Neural cell (in vitro differentiated cells): Measurements from ENCODE around the gene TAPBPL. TPM values are rescaled to one million over a fixed set of nuclear protein-coding genes. Genes with fewer than 3 reads are reported as not detected.

Experiments
- H2AFZ ChIP-seq: fragments of 200-600, 300-800 bp; sonication (generic), shearing (Covaris generic); 2 replicates; pipeline ENCODE4 v1.6.0; 2014; ENCODE audit warnings: low read depth, mild to moderate bottlenecking, antibody characterized with exemption, low read length, moderate library complexity
- H3F3A ChIP-seq: fragments of 200-600 bp; shearing (Covaris generic); 2 replicates; pipeline ENCODE4 v1.6.1; 2016; ENCODE audit warnings: mild to moderate bottlenecking, moderate library complexity, mixed read lengths, antibody characterized with exemption, low read length; ENCODE audit not compliant: insufficient read depth, poor library complexity, severe bottlenecking
- H3K27ac ChIP-seq: fragments of 200-600, 300-800 bp; sonication (generic), shearing (Covaris generic); 2 replicates; pipeline ENCODE4 v1.5.1; 2014; ENCODE audit warnings: mild to moderate bottlenecking, low read length, moderate library complexity
- H3K27me3 ChIP-seq: fragments of 300-800, 200-600 bp; sonication (generic), shearing (Covaris generic); 2 replicates; pipeline ENCODE4 v1.6.0; 2014; ENCODE audit warnings: mild to moderate bottlenecking, low read depth, low read length, moderate library complexity; ENCODE audit not compliant: insufficient read depth
- H3K36me3 ChIP-seq: fragments of 300-800, 200-600 bp; sonication (generic), shearing (Covaris generic); 2 replicates; pipeline ENCODE4 v1.5.1; 2014; ENCODE audit warnings: mild to moderate bottlenecking, antibody characterized with exemption, low read length, moderate library complexity; ENCODE audit not compliant: insufficient read depth
- H3K4me2 ChIP-seq: fragments of 300-800, 200-600 bp; sonication (generic), shearing (Covaris generic); 2 replicates; pipeline ENCODE4 v1.6.0; 2014; ENCODE audit warnings: mild to moderate bottlenecking, low read length
- H3K4me3 ChIP-seq: fragments of 300-800, 200-600 bp; sonication (generic), shearing (Covaris generic); 2 replicates; pipeline ENCODE4 v1.5.1; 2014; ENCODE audit warnings: mild to moderate bottlenecking, low read length, moderate library complexity
- H3K79me2 ChIP-seq: fragments of 200-600 bp; shearing (Covaris generic); replicated peaks from 2 replicates; pipeline ENCODE4 v1.6.0; 2014; ENCODE audit warnings: mild to moderate bottlenecking, low read length, moderate library complexity; ENCODE audit not compliant: insufficient read depth
- H3K9ac ChIP-seq: fragments of 300-800, 200-600 bp; sonication (generic), shearing (Covaris generic); 2 replicates; pipeline ENCODE4 v1.6.1; 2016; ENCODE audit warnings: mild to moderate bottlenecking, low read length, mixed read lengths
- H3K9me2 ChIP-seq: fragments of 200-600 bp; shearing (Covaris generic); 2 replicates; pipeline ENCODE4 v1.6.1; 2016; ENCODE audit warnings: mild to moderate bottlenecking, low read length, mixed read lengths; ENCODE audit not compliant: insufficient read depth
- H3K9me3 ChIP-seq: fragments of 200-600, 300-800 bp; sonication (generic), shearing (Covaris generic); 2 replicates; pipeline ENCODE4 v1.6.1; 2016; ENCODE audit warnings: mild to moderate bottlenecking, mixed run types, low read length, moderate library complexity, mixed read lengths
- H4K20me1 ChIP-seq: fragments of 200-600 bp; shearing (Covaris generic); 2 replicates; pipeline ENCODE4 v1.6.1; 2016; ENCODE audit warnings: mild to moderate bottlenecking, mixed run types; ENCODE audit not compliant: insufficient read depth
- CTCF ChIP-seq: fragments of 450-650 bp; IDR thresholded peaks from 2 replicates; pipeline ENCODE4 v1.5.1; 2014; ENCODE audit warnings: antibody characterized with exemption, mild to moderate bottlenecking, moderate library complexity; ENCODE audit not compliant: poor library complexity, severe bottlenecking
- EP300 ChIP-seq: fragments of 450-650 bp; conservative IDR thresholded peaks from 2 replicates; pipeline ENCODE4 v1.6.1; 2014; ENCODE audit warnings: antibody characterized with exemption, mild to moderate bottlenecking, moderate library complexity; ENCODE audit not compliant: poor library complexity, severe bottlenecking
- EZH2 ChIP-seq: fragments of 200-600, 300-800 bp; shearing (Covaris generic), sonication (generic); IDR thresholded peaks from 2 replicates; pipeline ENCODE4 v1.6.1; 2014; ENCODE audit warnings: antibody characterized with exemption, low read length, borderline replicate concordance, mild to moderate bottlenecking; ENCODE audit not compliant: insufficient read depth, poor library complexity, severe bottlenecking
- MXI1 ChIP-seq: fragments of 450-650 bp; conservative IDR thresholded peaks from 2 replicates; pipeline ENCODE4 v1.6.1; 2014; ENCODE audit warnings: antibody characterized with exemption, mild to moderate bottlenecking; ENCODE audit not compliant: poor library complexity, severe bottlenecking
- POLR2AphosphoS5 ChIP-seq: IDR thresholded peaks from 2 replicates; pipeline ENCODE4 v1.6.1; 2012
- RAD21 ChIP-seq: fragments of 450-650 bp; conservative IDR thresholded peaks from 2 replicates; pipeline ENCODE4 v1.6.1; 2014; ENCODE audit warnings: antibody characterized with exemption, mild to moderate bottlenecking, moderate library complexity
- SMC3 ChIP-seq: fragments of 450-650 bp; conservative IDR thresholded peaks from 2 replicates; pipeline ENCODE4 v1.6.1; 2014; ENCODE audit warnings: antibody characterized with exemption, mild to moderate bottlenecking, moderate library complexity; ENCODE audit not compliant: poor library complexity
- TAF1 ChIP-seq: IDR thresholded peaks from 2 replicates; pipeline ENCODE4 v1.6.1; 2012; ENCODE audit warnings: low read depth
- polyA plus RNA-seq: library from polyadenylated mRNA; depleted of rRNA; stranded (reverse); fragments of >200 nt; gene quantifications from 2 replicates; pipeline ENCODE4 v1.2.3, GENCODE V29; 2014
- TF ChIP-seq, protein P1 (sequence below): IDR thresholded peaks from 2 replicates; pipeline ENCODE4 v1.6.1; 2012; ENCODE audit warnings: borderline replicate concordance

Gene TAPBPL
- polyA plus RNA-seq, 1 donor from 2014 or later = not detected

- Histone ChIP-seq H3K27ac (no peak overlapping the region), H3K9me2 (no peaks in the 10 kb centered on the region), H4K20me1 (no peaks in the 10 kb centered on the region), H3K27me3 (no peaks in the 10 kb centered on the region), H3K9ac (no peak overlapping the region), H3K36me3 (no peaks in the 10 kb centered on the region), H3K79me2 (no peaks in the 10 kb centered on the region), H3K4me3 (no peak overlapping the region), H3F3A (no peaks in the 10 kb centered on the region), H2AFZ (no peak overlapping the region), H3K4me2 (no peak overlapping the region), H3K9me3 (no peaks in the 10 kb centered on the region)
- TF ChIP-seq EZH2 = no peak
- no peak for TF ChIP-seq RAD21
- TF ChIP-seq, protein P1, sequence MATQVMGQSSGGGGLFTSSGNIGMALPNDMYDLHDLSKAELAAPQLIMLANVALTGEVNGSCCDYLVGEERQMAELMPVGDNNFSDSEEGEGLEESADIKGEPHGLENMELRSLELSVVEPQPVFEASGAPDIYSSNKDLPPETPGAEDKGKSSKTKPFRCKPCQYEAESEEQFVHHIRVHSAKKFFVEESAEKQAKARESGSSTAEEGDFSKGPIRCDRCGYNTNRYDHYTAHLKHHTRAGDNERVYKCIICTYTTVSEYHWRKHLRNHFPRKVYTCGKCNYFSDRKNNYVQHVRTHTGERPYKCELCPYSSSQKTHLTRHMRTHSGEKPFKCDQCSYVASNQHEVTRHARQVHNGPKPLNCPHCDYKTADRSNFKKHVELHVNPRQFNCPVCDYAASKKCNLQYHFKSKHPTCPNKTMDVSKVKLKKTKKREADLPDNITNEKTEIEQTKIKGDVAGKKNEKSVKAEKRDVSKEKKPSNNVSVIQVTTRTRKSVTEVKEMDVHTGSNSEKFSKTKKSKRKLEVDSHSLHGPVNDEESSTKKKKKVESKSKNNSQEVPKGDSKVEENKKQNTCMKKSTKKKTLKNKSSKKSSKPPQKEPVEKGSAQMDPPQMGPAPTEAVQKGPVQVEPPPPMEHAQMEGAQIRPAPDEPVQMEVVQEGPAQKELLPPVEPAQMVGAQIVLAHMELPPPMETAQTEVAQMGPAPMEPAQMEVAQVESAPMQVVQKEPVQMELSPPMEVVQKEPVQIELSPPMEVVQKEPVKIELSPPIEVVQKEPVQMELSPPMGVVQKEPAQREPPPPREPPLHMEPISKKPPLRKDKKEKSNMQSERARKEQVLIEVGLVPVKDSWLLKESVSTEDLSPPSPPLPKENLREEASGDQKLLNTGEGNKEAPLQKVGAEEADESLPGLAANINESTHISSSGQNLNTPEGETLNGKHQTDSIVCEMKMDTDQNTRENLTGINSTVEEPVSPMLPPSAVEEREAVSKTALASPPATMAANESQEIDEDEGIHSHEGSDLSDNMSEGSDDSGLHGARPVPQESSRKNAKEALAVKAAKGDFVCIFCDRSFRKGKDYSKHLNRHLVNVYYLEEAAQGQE = no peak
- TF ChIP-seq TAF1 = no peak
- TF ChIP-seq CTCF = no peak
- no peak for TF ChIP-seq MXI1
- no peak for TF ChIP-seq EP300
- TF ChIP-seq SMC3 = no peak
- no peak for TF ChIP-seq POLR2AphosphoS5
Observed at GRCh38 chr12:6434205-6435140, 17.4 kb upstream of the TAPBPL start.

DNA sequence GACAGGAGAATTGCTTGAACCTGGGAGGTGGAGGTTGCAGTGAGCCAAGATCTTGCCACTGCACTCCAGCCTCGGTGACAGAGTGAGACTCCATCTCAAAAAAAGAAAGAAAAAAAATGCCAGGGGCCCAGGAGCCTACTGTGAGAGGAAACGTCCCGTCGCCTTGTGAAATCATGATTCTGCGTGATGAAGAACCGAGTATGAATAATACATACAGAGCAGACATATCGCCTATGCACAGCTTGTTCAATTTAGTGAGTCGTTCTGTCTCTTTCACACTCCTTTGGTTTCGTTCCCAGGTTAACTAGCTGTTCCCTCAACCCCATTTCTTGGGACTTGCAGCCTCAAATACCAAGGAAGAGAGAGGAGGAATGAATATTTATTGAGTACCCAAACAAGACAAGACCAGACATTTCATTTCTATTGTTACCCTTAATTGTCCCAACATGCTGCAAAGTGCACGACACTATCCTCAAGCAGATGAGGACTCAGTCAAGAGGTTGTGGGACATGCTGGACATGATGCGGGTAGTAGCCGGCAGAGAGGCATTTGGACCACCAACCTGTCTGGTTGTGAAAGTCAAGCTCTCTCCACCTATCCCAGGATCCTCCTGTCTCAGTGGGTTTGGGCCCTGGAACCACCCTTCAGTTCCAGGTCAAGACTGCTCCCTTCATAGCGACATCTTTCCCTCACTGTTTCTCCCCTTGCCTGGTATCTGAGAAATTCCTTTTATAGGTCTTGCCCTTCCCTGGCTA lies 15.7 kb upstream of the TAPBPL start:
- H2AFZ ChIP-seq = no peak overlapping the region
- H3K79me2 ChIP-seq = no peaks in the 10 kb centered on the region
- H3K27ac ChIP-seq = no peak overlapping the region
- TF ChIP-seq EP300 = no peak
- TF ChIP-seq TAF1 = no peak
- no peak for TF ChIP-seq CTCF
- TF ChIP-seq SMC3 = no peak
- TF ChIP-seq MXI1 = no peak
- TF ChIP-seq RAD21 = no peak
- no peak for TF ChIP-seq EZH2
- TF ChIP-seq, protein P1 = no peak
- no peak for TF ChIP-seq POLR2AphosphoS5
- H3K4me2 ChIP-seq = no peak overlapping the region
- no peak overlapping the region for H3K9ac ChIP-seq
- no peaks in the 10 kb centered on the region for H3K9me3 ChIP-seq
- no peaks in the 10 kb centered on the region for H3K36me3 ChIP-seq
- no peaks in the 10 kb centered on the region for H4K20me1 ChIP-seq
- no peaks in the 10 kb centered on the region for H3K27me3 ChIP-seq
- H3K4me3 ChIP-seq = no peak overlapping the region
- H3K9me2 ChIP-seq = no peaks in the 10 kb centered on the region
- H3F3A ChIP-seq = no peaks in the 10 kb centered on the region
